ENCODE results near the gene TSR1.
A peak's percentile ranks its signal among the peaks of the same experiment; 100 is the strongest.

Gene TSR1

GRCh38 chr17:2369039-2369438 lies 32.8 kb upstream of the TSR1 start:
- DNase-seq (ENCODE audit: low spot score) = no peak

GRCh38 chr17:2368359-2368758 lies 32.1 kb upstream of the TSR1 start:
- no peak for DNase-seq (ENCODE audit: low spot score)

- no peak for DNase-seq (ENCODE audit: low spot score)
These were observed 30.7 kb upstream of the TSR1 start for GRCh38 chr17:2366747-2367494.

- DNase-seq (ENCODE audit: low spot score) = no peak
These were observed 28.9 kb upstream of the TSR1 start for GRCh38 chr17:2365132-2365531.

GRCh38 chr17:2364763-2365116 lies 28.5 kb upstream of the TSR1 start:
- DNase-seq (ENCODE audit: low spot score) = no peak

- DNase-seq (ENCODE audit: low spot score) = no peak
These were observed 27.9 kb upstream of the TSR1 start for GRCh38 chr17:2363851-2364762.

- no peak for DNase-seq (ENCODE audit: low spot score)
These were observed 27.1 kb upstream of the TSR1 start for GRCh38 chr17:2363318-2363717.

GRCh38 chr17:2362881-2363280 lies 26.6 kb upstream of the TSR1 start:
- DNase-seq (ENCODE audit: low spot score) = no peak

GRCh38 chr17:2362416-2362815 lies 26.2 kb upstream of the TSR1 start:
- no peak for DNase-seq (ENCODE audit: low spot score)

GRCh38 chr17:2362016-2362415 lies 25.8 kb upstream of the TSR1 start:
- DNase-seq (ENCODE audit: low spot score) = no peak

- DNase-seq (ENCODE audit: low spot score) = no peak
These were observed 24.9 kb upstream of the TSR1 start for GRCh38 chr17:2361010-2361760.

- no peak for DNase-seq (ENCODE audit: low spot score)
These were observed 21.7 kb upstream of the TSR1 start for GRCh38 chr17:2357931-2358434.

GRCh38 chr17:2357237-2357636 lies 21.0 kb upstream of the TSR1 start:
- no peak for DNase-seq (ENCODE audit: low spot score)

- DNase-seq (ENCODE audit: low spot score) = no peak
These were observed 18.1 kb upstream of the TSR1 start for GRCh38 chr17:2354311-2354710.

- no peak for DNase-seq (ENCODE audit: low spot score)
These were observed 15.0 kb upstream of the TSR1 start for GRCh38 chr17:2351269-2351668.

- peak; percentile 92 for DNase-seq (ENCODE audit: low spot score)
These were observed 11.8 kb upstream of the TSR1 start for GRCh38 chr17:2347805-2348685.

GRCh38 chr17:2346475-2346874 lies 10.2 kb upstream of the TSR1 start:
- DNase-seq (ENCODE audit: low spot score) = no peak

- DNase-seq (ENCODE audit: low spot score) = no peak
These were observed 8.3 kb upstream of the TSR1 start for GRCh38 chr17:2344528-2344927.

- DNase-seq (ENCODE audit: low spot score) = no peak
These were observed 7.2 kb upstream of the TSR1 start for GRCh38 chr17:2343421-2343820.

- peak; percentile 14 for DNase-seq (ENCODE audit: low spot score)
These were observed 2.0 kb upstream of the TSR1 start for GRCh38 chr17:2338315-2338657.

GRCh38 chr17:2337544-2338314 lies 1.5 kb upstream of the TSR1 start:
- DNase-seq (ENCODE audit: low spot score) = peak; percentile 90

Data from AG20443 (cell line).